ENCODE measurements around the gene LIN28A. TPM values are rescaled to one million over a fixed set of nuclear protein-coding genes. Genes with fewer than 3 reads are reported as not detected.

LIN28A gene
- total and polyA plus RNA-seq, 7 donors, result not detected

DNA sequence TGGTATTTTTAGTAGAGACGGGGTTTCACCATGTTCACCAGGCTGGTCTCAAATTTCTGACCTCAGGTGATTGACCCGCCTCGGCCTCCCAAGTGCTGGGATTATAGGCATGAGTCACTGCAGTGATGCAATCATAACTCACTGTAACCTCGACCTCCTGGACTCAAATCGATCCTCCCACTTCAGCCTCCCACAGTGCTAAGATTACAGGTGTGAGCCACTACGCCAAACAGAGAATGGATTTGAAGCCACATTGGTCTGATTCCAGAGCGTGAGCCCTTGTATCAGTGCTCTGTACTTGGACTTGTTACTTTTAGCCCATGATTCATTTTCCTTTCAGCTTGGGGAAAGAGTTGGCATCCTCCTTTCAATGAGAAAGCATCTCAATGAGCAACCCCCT lies 23.2 kb upstream of the LIN28A start:
- no peak for DNase-seq
- intact Hi-C loops (cut with DNase I), result no loop called here
- Histone ChIP-seq H3K36me3 (no peaks in the 10 kb centered on the region), H3K27ac (no peak overlapping the region), H3K9me3 (no peaks in the 10 kb centered on the region), H3K4me1 (no peaks in the 10 kb centered on the region), H3K27me3 (peaks cover 0 to 8% (median 0%) of the 10 kb centered on the region in 3 donors), H3K4me3 (no peak overlapping the region)
- TF ChIP-seq POLR2AphosphoS5 (IDR thresholded peaks at IDR 0.05) (no peak), POLR2A (IDR thresholded peaks at IDR 0.05) (no peak), EP300 (IDR thresholded peaks at IDR 0.05) (no peak), CTCF (IDR thresholded peaks at IDR 0.05) (no peak)
- WGBS, 2 donors, result 38 to 70% methylated on average over 7 of the region's 7 CpGs

DNA sequence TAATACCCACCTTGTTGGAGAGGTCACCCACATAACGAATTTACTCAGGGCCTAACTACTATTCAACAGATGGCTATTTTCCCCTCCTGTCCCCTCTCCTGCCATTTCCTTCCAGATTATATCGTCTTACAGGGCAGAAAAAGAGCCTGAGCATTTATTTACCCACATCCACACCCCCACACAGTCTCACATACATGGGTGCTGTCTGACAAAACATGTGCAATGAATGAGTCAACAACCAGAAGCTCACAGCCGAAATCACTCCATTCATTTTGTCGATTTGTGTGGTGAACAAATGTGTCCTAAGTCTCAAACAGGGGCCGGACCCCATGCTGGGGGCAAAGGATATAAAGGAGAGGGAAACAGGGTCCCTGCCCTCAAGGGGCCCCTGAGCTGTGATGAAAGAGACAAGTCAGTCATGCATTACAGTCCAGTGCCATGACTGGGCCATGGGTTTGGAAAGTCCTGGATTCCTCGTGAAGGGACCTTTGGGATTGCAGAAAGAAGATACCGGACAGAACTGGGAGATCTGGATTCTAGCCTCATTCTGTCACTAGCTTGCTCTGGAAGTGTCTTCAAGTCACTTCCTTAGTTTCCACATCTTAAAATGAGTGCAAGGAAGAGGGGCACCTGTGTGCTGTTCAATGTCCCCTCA lies 21.7 kb upstream of the LIN28A start:
- WGBS, 2 donors, result 81 to 85% methylated on average over 7 of the region's 7 CpGs

GRCh38 chr1:26389604-26390247 lies 20.9 kb upstream of the LIN28A start:
- intact Hi-C loops (cut with DNase I), result no loop called here
- Histone ChIP-seq H3K4me3 (no peak overlapping the region), H3K27ac (no peak overlapping the region), H3K27me3 (peaks cover 0 to 8% (median 0%) of the 10 kb centered on the region in 3 donors), H3K4me1 (no peaks in the 10 kb centered on the region), H3K36me3 (no peaks in the 10 kb centered on the region), H3K9me3 (no peaks in the 10 kb centered on the region)
- WGBS, 2 donors, result 74 to 76% methylated on average over 4 of the region's 4 CpGs
- no peak for TF ChIP-seq CTCF (IDR thresholded peaks at IDR 0.05)
- TF ChIP-seq POLR2A (IDR thresholded peaks at IDR 0.05), result no peak
- TF ChIP-seq POLR2AphosphoS5 (IDR thresholded peaks at IDR 0.05), result no peak
- TF ChIP-seq EP300 (IDR thresholded peaks at IDR 0.05), result no peak
- no peak for DNase-seq

More for the DNA sequence above, 21.7 kb upstream of the LIN28A start:
- no peaks in the 10 kb centered on the region for H3K9me3 ChIP-seq
- TF ChIP-seq POLR2A (IDR thresholded peaks at IDR 0.05) (no peak), EP300 (IDR thresholded peaks at IDR 0.05) (no peak), POLR2AphosphoS5 (IDR thresholded peaks at IDR 0.05) (no peak), CTCF (IDR thresholded peaks at IDR 0.05) (no peak)
- no peak overlapping the region for H3K27ac ChIP-seq
- no peak overlapping the region for H3K4me3 ChIP-seq
- H3K27me3 ChIP-seq, result peaks cover 0 to 8% (median 0%) of the 10 kb centered on the region in 3 donors
- no peaks in the 10 kb centered on the region for H3K36me3 ChIP-seq
- DNase-seq, result no peak
- no peaks in the 10 kb centered on the region for H3K4me1 ChIP-seq
- intact Hi-C loops (cut with DNase I), result no loop called here

- Histone ChIP-seq H3K4me1 (no peaks in the 10 kb centered on the region), H3K36me3 (no peaks in the 10 kb centered on the region), H3K9me3 (no peaks in the 10 kb centered on the region), H3K4me3 (no peak overlapping the region), H3K27ac (no peak overlapping the region), H3K27me3 (peaks cover 0 to 8% (median 0%) of the 10 kb centered on the region in 3 donors)
- TF ChIP-seq POLR2AphosphoS5 (IDR thresholded peaks at IDR 0.05) (no peak), CTCF (IDR thresholded peaks at IDR 0.05) (no peak), EP300 (IDR thresholded peaks at IDR 0.05) (no peak), POLR2A (IDR thresholded peaks at IDR 0.05) (no peak)
- no peak for DNase-seq
- intact Hi-C loops (cut with DNase I), result no loop called here
- WGBS, 2 donors, result 11 to 12% methylated on average over 3 of the region's 3 CpGs
Measured at GRCh38 chr1:26391450-26391849, 19.2 kb upstream of the LIN28A start.

Data from sigmoid colon (tissue), 7 donors.